ENCODE measurements around the gene CFTR. TPM values are rescaled to one million over a fixed set of nuclear protein-coding genes. Genes with fewer than 3 reads are reported as not detected.
"Not testable (repeated sequence)": the region's sequence is repeated elsewhere in the genome, so short reads cannot be mapped to it uniquely, and the experiment has no call there.

Gene CFTR
- total RNA-seq, 4 donors from 2014 or later = 43.0 to 176 (median 76.6) TPM

- Histone ChIP-seq H3K4me3 (no peak overlapping the region), H3K4me1 (no peaks in the 10 kb centered on the region), H3K9me3 (no peaks in the 10 kb centered on the region), H3K27ac (no peak overlapping the region), H3K36me3 (no peaks in the 10 kb centered on the region), H3K27me3 (no peaks in the 10 kb centered on the region)
- in situ Hi-C loops (cut with MboI; ENCODE audit: low pct_ligation_motif_present in 1 of 4, low pct_unique_long_range_greater_than_20kb in 1 of 4, low sequenced_read_pairs in 3 of 4) (loop anchor here in 2 of 4 donors (25.0 kb wide), 2 partner anchors 242 to 492 kb away; no protein-coding TSS in a partner anchor), intact Hi-C loops (cut with DNase I; ENCODE audit: low total_unique reads) (no loop called here)
- no peak for DNase-seq
- WGBS, 2 donors (ENCODE audit: low coverage in 1 of 2) = 69 to 79% methylated on average over 3 of the region's 3 CpGs
- TF ChIP-seq POLR2AphosphoS5 (IDR thresholded peaks at IDR 0.05) (no peak), CTCF (IDR thresholded peaks at IDR 0.05) (no peak), POLR2A (IDR thresholded peaks at IDR 0.05) (no peak), EP300 (IDR thresholded peaks at IDR 0.05; ENCODE audit: low read depth) (no peak)
These were observed 224.2 kb downstream of the CFTR start for GRCh38 chr7:117704063-117704462.

- Histone ChIP-seq H3K9me3 (no peaks in the 10 kb centered on the region), H3K36me3 (no peaks in the 10 kb centered on the region), H3K27me3 (no peaks in the 10 kb centered on the region), H3K27ac (no peak overlapping the region), H3K4me1 (no peaks in the 10 kb centered on the region), H3K4me3 (no peak overlapping the region)
- no peak for DNase-seq
- TF ChIP-seq POLR2A (IDR thresholded peaks at IDR 0.05) (no peak), EP300 (IDR thresholded peaks at IDR 0.05; ENCODE audit: low read depth) (no peak), CTCF (IDR thresholded peaks at IDR 0.05) (no peak), POLR2AphosphoS5 (IDR thresholded peaks at IDR 0.05) (no peak)
- intact Hi-C loops (cut with DNase I; ENCODE audit: low total_unique reads) = no loop called here
- 87 to 91% methylated on average over 4 of the region's 4 CpGs for WGBS, 2 donors (ENCODE audit: low coverage in 1 of 2)
- in situ Hi-C loops (cut with MboI; ENCODE audit: low pct_ligation_motif_present in 1 of 4, low pct_unique_long_range_greater_than_20kb in 1 of 4, low sequenced_read_pairs in 3 of 4) = loop anchor here in 2 of 4 donors (25.0 kb wide), 2 partner anchors 243 to 493 kb away; no protein-coding TSS in a partner anchor
These were observed 225.8 kb downstream of the CFTR start for GRCh38 chr7:117705630-117706029.

DNA sequence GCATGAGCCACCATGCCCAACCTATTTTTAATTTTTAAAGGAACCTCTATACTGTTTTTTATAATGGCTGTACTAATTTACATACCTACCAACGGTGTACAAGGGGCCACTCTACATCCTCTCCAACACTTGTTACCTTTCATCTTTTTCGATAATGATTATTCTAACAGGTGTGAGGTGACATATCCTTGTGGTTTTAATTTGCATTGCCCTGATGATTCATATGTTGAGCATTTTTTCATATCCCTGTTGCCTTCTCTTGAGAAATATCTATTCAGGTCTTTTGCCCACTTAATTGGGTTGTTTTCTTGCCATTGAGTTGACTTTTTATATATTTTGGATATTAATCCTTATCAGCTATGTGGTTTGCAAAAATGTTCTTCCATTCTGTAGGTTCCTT lies 226.4 kb downstream of the CFTR start:
- Histone ChIP-seq H3K27ac (no peak overlapping the region), H3K4me3 (no peak overlapping the region), H3K4me1 (no peaks in the 10 kb centered on the region), H3K36me3 (no peaks in the 10 kb centered on the region), H3K27me3 (no peaks in the 10 kb centered on the region), H3K9me3 (no peaks in the 10 kb centered on the region)
- DNase-seq = no peak
- intact Hi-C loops (cut with DNase I; ENCODE audit: low total_unique reads) (no loop called here), in situ Hi-C loops (cut with MboI; ENCODE audit: low pct_ligation_motif_present in 1 of 4, low pct_unique_long_range_greater_than_20kb in 1 of 4, low sequenced_read_pairs in 3 of 4) (loop anchor here in 2 of 4 donors (25.0 kb wide), 2 partner anchors 244 to 494 kb away; no protein-coding TSS in a partner anchor)
- TF ChIP-seq POLR2AphosphoS5 (IDR thresholded peaks at IDR 0.05) (no peak), EP300 (IDR thresholded peaks at IDR 0.05; ENCODE audit: low read depth) (no peak)
- WGBS, 2 donors (ENCODE audit: low coverage in 1 of 2) = 78 to 80% methylated on average over 1 to 2 of the region's 2 CpGs

DNA sequence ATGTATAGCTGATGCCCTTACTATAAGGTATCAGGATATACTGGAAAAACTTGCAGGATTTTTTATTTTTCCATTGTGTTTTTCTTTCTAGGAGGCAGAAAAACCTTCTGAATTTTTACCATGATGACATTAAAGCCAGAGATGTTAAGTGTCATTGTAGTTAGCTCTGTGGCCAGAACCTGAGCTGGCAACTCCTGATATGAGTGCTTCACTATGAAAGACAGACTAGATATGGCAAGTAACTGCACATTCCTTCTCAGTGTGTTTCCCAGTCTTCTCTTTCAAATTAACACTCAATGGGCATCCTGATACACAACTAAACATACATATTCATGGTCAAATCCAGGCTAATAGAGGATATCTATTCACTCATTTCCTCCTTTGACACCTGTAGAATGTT lies 227.3 kb downstream of the CFTR start:
- Histone ChIP-seq H3K4me3 (no peak overlapping the region), H3K9me3 (no peaks in the 10 kb centered on the region), H3K4me1 (no peaks in the 10 kb centered on the region), H3K36me3 (no peaks in the 10 kb centered on the region), H3K27me3 (no peaks in the 10 kb centered on the region), H3K27ac (no peak overlapping the region)
- TF ChIP-seq POLR2AphosphoS5 (IDR thresholded peaks at IDR 0.05) (no peak), CTCF (IDR thresholded peaks at IDR 0.05) (no peak), EP300 (IDR thresholded peaks at IDR 0.05; ENCODE audit: low read depth) (no peak), POLR2A (IDR thresholded peaks at IDR 0.05) (no peak)
- in situ Hi-C loops (cut with MboI; ENCODE audit: low pct_ligation_motif_present in 1 of 4, low pct_unique_long_range_greater_than_20kb in 1 of 4, low sequenced_read_pairs in 3 of 4) = loop anchor here in 2 of 4 donors (25.0 kb wide), 2 partner anchors 245 to 495 kb away; no protein-coding TSS in a partner anchor
- DNase-seq = no peak
- intact Hi-C loops (cut with DNase I; ENCODE audit: low total_unique reads) = no loop called here

DNA sequence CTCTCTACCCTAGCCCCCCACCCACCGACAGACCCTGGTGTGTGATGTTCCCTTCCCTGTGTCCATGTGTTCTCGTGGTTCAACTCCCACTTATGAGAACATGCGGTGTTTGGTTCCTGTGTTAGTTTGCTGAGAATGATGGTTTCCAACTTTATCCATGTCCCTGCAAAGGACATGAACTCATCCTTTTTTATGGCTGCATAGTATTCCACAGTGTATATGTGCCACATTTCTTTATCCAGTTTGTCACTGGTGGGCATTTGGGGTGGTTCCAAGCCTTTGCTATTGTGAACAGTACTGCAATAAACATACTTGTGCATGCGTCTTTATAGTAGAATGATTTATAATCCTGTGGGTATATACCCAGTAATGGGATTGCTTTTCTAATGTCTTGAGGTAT lies 228.3 kb downstream of the CFTR start:
- DNase-seq; H3K9me3 ChIP-seq; intact Hi-C loops (cut with DNase I; ENCODE audit: low total_unique reads); H3K27ac ChIP-seq; H3K4me3 ChIP-seq; H3K36me3 ChIP-seq; H3K27me3 ChIP-seq; H3K4me1 ChIP-seq: not testable (repeated sequence)
- WGBS, 2 donors (ENCODE audit: low coverage in 1 of 2) = 89 to 94% methylated on average over 4 of the region's 4 CpGs
- in situ Hi-C loops (cut with MboI; ENCODE audit: low pct_ligation_motif_present in 1 of 4, low pct_unique_long_range_greater_than_20kb in 1 of 4, low sequenced_read_pairs in 3 of 4) = loop anchor here in 2 of 4 donors (25.0 kb wide), 2 partner anchors 246 to 496 kb away; no protein-coding TSS in a partner anchor

Data from transverse colon (tissue), 4 donors.